Muscle layer of duodenum (tissue), 2 donors: ENCODE results near the gene MAST4.

Source experiments
- H3K27ac ChIP-seq: one replicate; pipeline ENCODE4 v1.7.0; 2013; ENCODE audit warnings: mild to moderate bottlenecking, low read length
- H3K27me3 ChIP-seq: one replicate; pipeline ENCODE4 v1.7.0; 2013; ENCODE audit warnings: low read depth, mild to moderate bottlenecking, control low read depth, low read length
- H3K36me3 ChIP-seq, 2 donors: one replicate each; pipeline ENCODE4 v1.7.0; 2013; ENCODE audit warnings: low read length in 2 of 2, control low read depth in 1 of 2, mild to moderate bottlenecking in 1 of 2; ENCODE audit not compliant: insufficient read depth in 2 of 2, control insufficient read depth in 1 of 2
- H3K4me1 ChIP-seq, 2 donors: one replicate each; pipeline ENCODE4 v1.7.0; 2013; ENCODE audit warnings: low read length in 2 of 2, mild to moderate bottlenecking in 2 of 2, control low read depth in 1 of 2, moderate library complexity in 1 of 2; ENCODE audit not compliant: insufficient read depth in 2 of 2, control insufficient read depth in 1 of 2
- H3K4me3 ChIP-seq, 2 donors: one replicate each; pipeline ENCODE4 v1.7.0; 2013; ENCODE audit warnings: low read length in 2 of 2, low read depth in 1 of 2, mild to moderate bottlenecking in 1 of 2
- H3K9me3 ChIP-seq, 2 donors: one replicate each; pipeline ENCODE4 v1.7.0; 2013; ENCODE audit warnings: low read length in 2 of 2, control low read depth in 1 of 2, mild to moderate bottlenecking in 1 of 2; ENCODE audit not compliant: control insufficient read depth in 1 of 2
- donor health status: healthy.

Gene MAST4

GRCh38 chr5:67030289-67031056 is 434.3 kb downstream of the MAST4 start:
- peaks cover 17 to 30% of the 10 kb centered on the region in 2 donors for H3K4me1 ChIP-seq
- no peak overlapping the region for H3K4me3 ChIP-seq
- no peak overlapping the region for H3K27ac ChIP-seq
- no peaks in the 10 kb centered on the region for H3K36me3 ChIP-seq
- no peaks in the 10 kb centered on the region for H3K27me3 ChIP-seq
- H3K9me3 ChIP-seq, result no peaks in the 10 kb centered on the region

GRCh38 chr5:67031057-67031443 is 434.9 kb downstream of the MAST4 start:
- Histone ChIP-seq H3K27me3 (no peaks in the 10 kb centered on the region), H3K4me1 (peaks cover 17 to 30% of the 10 kb centered on the region in 2 donors), H3K9me3 (no peaks in the 10 kb centered on the region), H3K36me3 (no peaks in the 10 kb centered on the region), H3K27ac (no peak overlapping the region), H3K4me3 (no peak overlapping the region)

GRCh38 chr5:67031692-67032091 is 435.5 kb downstream of the MAST4 start:
- Histone ChIP-seq H3K27me3 (no peaks in the 10 kb centered on the region), H3K4me3 (no peak overlapping the region), H3K4me1 (peaks cover 17 to 30% of the 10 kb centered on the region in 2 donors), H3K36me3 (no peaks in the 10 kb centered on the region), H3K27ac (no peak overlapping the region), H3K9me3 (no peaks in the 10 kb centered on the region)

GRCh38 chr5:67032921-67033664 is 436.9 kb downstream of the MAST4 start:
- Histone ChIP-seq H3K27ac (no peak overlapping the region), H3K4me3 (no peak overlapping the region), H3K9me3 (no peaks in the 10 kb centered on the region), H3K4me1 (peaks cover 17 to 30% of the 10 kb centered on the region in 2 donors), H3K36me3 (no peaks in the 10 kb centered on the region), H3K27me3 (no peaks in the 10 kb centered on the region)

GRCh38 chr5:67033880-67034651 is 437.9 kb downstream of the MAST4 start:
- Histone ChIP-seq H3K36me3 (no peaks in the 10 kb centered on the region), H3K9me3 (no peaks in the 10 kb centered on the region), H3K4me3 (no peak overlapping the region), H3K27ac (no peak overlapping the region), H3K27me3 (no peaks in the 10 kb centered on the region), H3K4me1 (peaks cover 17 to 30% of the 10 kb centered on the region in 2 donors)

GRCh38 chr5:67035098-67035740 is 439.0 kb downstream of the MAST4 start:
- H3K4me3 ChIP-seq, result no peak overlapping the region
- H3K27ac ChIP-seq, result no peak overlapping the region
- no peaks in the 10 kb centered on the region for H3K36me3 ChIP-seq
- H3K4me1 ChIP-seq, result peaks cover 17 to 30% of the 10 kb centered on the region in 2 donors
- no peaks in the 10 kb centered on the region for H3K9me3 ChIP-seq
- H3K27me3 ChIP-seq, result no peaks in the 10 kb centered on the region

- Histone ChIP-seq H3K27ac (no peak overlapping the region), H3K4me1 (peaks cover 0 to 12% of the 10 kb centered on the region in 2 donors), H3K36me3 (no peaks in the 10 kb centered on the region), H3K9me3 (no peaks in the 10 kb centered on the region), H3K4me3 (no peak overlapping the region), H3K27me3 (no peaks in the 10 kb centered on the region)
Observed at GRCh38 chr5:67037171-67037570, 441.0 kb downstream of the MAST4 start.

- no peaks in the 10 kb centered on the region for H3K27me3 ChIP-seq
- no peak overlapping the region for H3K4me3 ChIP-seq
- H3K4me1 ChIP-seq, result peaks cover 0 to 5% of the 10 kb centered on the region in 2 donors
- H3K36me3 ChIP-seq, result no peaks in the 10 kb centered on the region
- H3K9me3 ChIP-seq, result no peaks in the 10 kb centered on the region
- no peak overlapping the region for H3K27ac ChIP-seq
Observed at GRCh38 chr5:67038817-67039603, 442.8 kb downstream of the MAST4 start.

- no peak overlapping the region for H3K4me3 ChIP-seq
- H3K27me3 ChIP-seq, result no peaks in the 10 kb centered on the region
- peaks cover 0 to 12% of the 10 kb centered on the region in 2 donors for H3K4me1 ChIP-seq
- no peaks in the 10 kb centered on the region for H3K36me3 ChIP-seq
- no peaks in the 10 kb centered on the region for H3K9me3 ChIP-seq
- H3K27ac ChIP-seq, result no peak overlapping the region
Observed at GRCh38 chr5:67042176-67043003, 446.2 kb downstream of the MAST4 start.
